GM12873 (cell line): ENCODE measurements around the gene EXOC1L.
A peak's percentile ranks its signal among the peaks of the same experiment; 100 is the strongest.

Experiments
- CTCF ChIP-seq: IDR thresholded peaks from 2 replicates; pipeline ENCODE4 v1.5.1; 2012; ENCODE audit warnings: low read depth, mild to moderate bottlenecking, moderate library complexity, low read length, control low read depth; ENCODE audit not compliant: insufficient read depth; ENCODE audit errors: missing control alignments

EXOC1L gene

GRCh38 chr4:55866290-55866907, 46.8 kb downstream of the EXOC1L start:
- TF ChIP-seq CTCF = no peak

- TF ChIP-seq CTCF = peak; percentile 75
These were observed 47.5 kb downstream of the EXOC1L start for GRCh38 chr4:55866973-55867574.

GRCh38 chr4:55868581-55869090, 49.0 kb downstream of the EXOC1L start:
- no peak for TF ChIP-seq CTCF

- no peak for TF ChIP-seq CTCF
These were observed 51.8 kb downstream of the EXOC1L start for GRCh38 chr4:55871299-55871800.

- TF ChIP-seq CTCF = no peak
These were observed 55.2 kb downstream of the EXOC1L start for GRCh38 chr4:55874831-55875230.

- TF ChIP-seq CTCF = no peak
These were observed 56.8 kb downstream of the EXOC1L start for GRCh38 chr4:55876387-55876786.

GRCh38 chr4:55879224-55879623, 59.6 kb downstream of the EXOC1L start:
- TF ChIP-seq CTCF = no peak
